Adipocyte (in vitro differentiated cells): ENCODE data around the gene C3orf52.

Experiments
- DNase-seq: peaks from one replicate; pipeline ENCODE4 v3.0.0-alpha.2; 2015; ENCODE audit warnings: low read depth
- H3K27me3 ChIP-seq: replicated peaks from 2 replicates; pipeline ENCODE4 v1.7.0; 2013; ENCODE audit warnings: mild to moderate bottlenecking, low read length, moderate library complexity; ENCODE audit not compliant: control insufficient read depth, insufficient read depth
- H3K36me3 ChIP-seq: 2 replicates; pipeline ENCODE4 v1.7.0; 2013; ENCODE audit warnings: low read length, mild to moderate bottlenecking, moderate library complexity; ENCODE audit not compliant: control insufficient read depth, insufficient read depth, severe bottlenecking
- H3K4me1 ChIP-seq: 2 replicates; pipeline ENCODE4 v1.7.0; 2013; ENCODE audit warnings: mild to moderate bottlenecking, low read length, moderate library complexity; ENCODE audit not compliant: control insufficient read depth, insufficient read depth
- H3K4me3 ChIP-seq: 2 replicates; pipeline ENCODE4 v1.7.0; 2013; ENCODE audit warnings: mild to moderate bottlenecking, low read length, moderate library complexity
- H3K9ac ChIP-seq: 2 replicates; pipeline ENCODE4 v1.7.0; 2013; ENCODE audit warnings: mild to moderate bottlenecking, low read length, moderate library complexity
- H3K9me3 ChIP-seq: 2 replicates; pipeline ENCODE4 v1.7.0; 2013; ENCODE audit warnings: mild to moderate bottlenecking, low read length, moderate library complexity; ENCODE audit not compliant: control insufficient read depth

C3orf52 gene

GRCh38 chr3:112143251-112143650 lies 57.1 kb downstream of the C3orf52 start:
- H3K4me1 ChIP-seq, result no peaks in the 10 kb centered on the region
- no peak overlapping the region for H3K9ac ChIP-seq
- H3K4me3 ChIP-seq, result no peak overlapping the region
- DNase-seq, result no peak
- H3K36me3 ChIP-seq, result no peaks in the 10 kb centered on the region
- no peaks in the 10 kb centered on the region for H3K27me3 ChIP-seq
- H3K9me3 ChIP-seq, result peaks cover 10% of the 10 kb centered on the region

GRCh38 chr3:112143689-112144088 lies 57.5 kb downstream of the C3orf52 start:
- no peak overlapping the region for H3K9ac ChIP-seq
- no peaks in the 10 kb centered on the region for H3K4me1 ChIP-seq
- no peaks in the 10 kb centered on the region for H3K27me3 ChIP-seq
- H3K4me3 ChIP-seq, result no peak overlapping the region
- no peaks in the 10 kb centered on the region for H3K36me3 ChIP-seq
- no peak for DNase-seq
- peaks cover 10% of the 10 kb centered on the region for H3K9me3 ChIP-seq

- Histone ChIP-seq H3K4me3 (no peak overlapping the region), H3K9me3 (peaks cover 13% of the 10 kb centered on the region), H3K4me1 (no peaks in the 10 kb centered on the region), H3K36me3 (no peaks in the 10 kb centered on the region), H3K9ac (no peak overlapping the region), H3K27me3 (no peaks in the 10 kb centered on the region)
- no peak for DNase-seq
Observed at GRCh38 chr3:112149136-112149535, 62.9 kb downstream of the C3orf52 start.

GRCh38 chr3:112167758-112168157 lies 81.6 kb downstream of the C3orf52 start:
- H3K9me3 ChIP-seq, result no peaks in the 10 kb centered on the region
- H3K4me1 ChIP-seq, result no peaks in the 10 kb centered on the region
- no peaks in the 10 kb centered on the region for H3K36me3 ChIP-seq
- H3K9ac ChIP-seq, result no peak overlapping the region
- no peak overlapping the region for H3K4me3 ChIP-seq
- H3K27me3 ChIP-seq, result no peaks in the 10 kb centered on the region
- no peak for DNase-seq
